ENCODE measurements around the gene MYOG.

- TF ChIP-seq CTCF (conservative IDR thresholded peaks at IDR 0.05; ENCODE audit: low read depth, low read length) (no peak), SMC3 (IDR thresholded peaks at IDR 0.05; ENCODE audit: low read depth, low read length) (no peak), USF2 (IDR thresholded peaks at IDR 0.05; ENCODE audit: low read depth, low read length) (no peak)
Observed at GRCh38 chr1:203128716-203129500, 43.1 kb upstream of the MYOG start.

Data from IMR-90 (cell line).